Activated T-helper 1 cell treated with anti-CD3 and anti-CD28 coated beads, Interleukin-12 subunit alpha, Interleukin-12 subunit beta, Interleukin-2, Interleukin-4 antibody, amounts not matched to agents 30 ng/mL and 10 ng/mL and 1 ng/mL, durations not matched to agents 14 hours and 24 hours and 36 hours (primary cell): Measurements from ENCODE around the gene PBX3. TPM values are rescaled to one million over a fixed set of nuclear protein-coding genes. Genes with fewer than 3 reads are reported as not detected.

ENCODE experiments used
- DNase-seq: peaks from one replicate; pipeline ENCODE4 v3.0.0; 2021; ENCODE audit warnings: low spot score
- H3K27ac Mint-ChIP-seq: one replicate; pipeline ENCODE4 v1.8.0; 2021; ENCODE audit warnings: mild to moderate bottlenecking, mixed read lengths
- H3K27me3 Mint-ChIP-seq: one replicate; pipeline ENCODE4 v1.8.0; 2022; ENCODE audit warnings: mild to moderate bottlenecking, moderate library complexity, mixed read lengths; ENCODE audit not compliant: insufficient read depth
- H3K36me3 Mint-ChIP-seq: one replicate; pipeline ENCODE4 v1.8.0; 2021; ENCODE audit warnings: low read depth, mixed read lengths
- H3K4me1 Mint-ChIP-seq: one replicate; pipeline ENCODE4 v1.8.0; 2021; ENCODE audit warnings: low read depth, mixed read lengths
- H3K4me3 Mint-ChIP-seq: one replicate; pipeline ENCODE4 v1.8.0; 2021; ENCODE audit warnings: mild to moderate bottlenecking, moderate library complexity, mixed read lengths
- H3K9me3 Mint-ChIP-seq: one replicate; pipeline ENCODE4 v1.8.0; 2021; ENCODE audit warnings: mixed read lengths
- intact Hi-C: fragments of 100-400 bp; cut with micrococcal nuclease; formaldehyde crosslinking; loops from one replicate; pipeline ENCODE4 v1.15.1; 2024
- total RNA-seq: library from RNA; stranded (reverse); gene quantifications from 2 replicates; pipeline ENCODE4 v1.2.3, GENCODE V29; 2022

The PBX3 gene
- 24.2 and 30.1 TPM in 2 replicates for total RNA-seq

DNA sequence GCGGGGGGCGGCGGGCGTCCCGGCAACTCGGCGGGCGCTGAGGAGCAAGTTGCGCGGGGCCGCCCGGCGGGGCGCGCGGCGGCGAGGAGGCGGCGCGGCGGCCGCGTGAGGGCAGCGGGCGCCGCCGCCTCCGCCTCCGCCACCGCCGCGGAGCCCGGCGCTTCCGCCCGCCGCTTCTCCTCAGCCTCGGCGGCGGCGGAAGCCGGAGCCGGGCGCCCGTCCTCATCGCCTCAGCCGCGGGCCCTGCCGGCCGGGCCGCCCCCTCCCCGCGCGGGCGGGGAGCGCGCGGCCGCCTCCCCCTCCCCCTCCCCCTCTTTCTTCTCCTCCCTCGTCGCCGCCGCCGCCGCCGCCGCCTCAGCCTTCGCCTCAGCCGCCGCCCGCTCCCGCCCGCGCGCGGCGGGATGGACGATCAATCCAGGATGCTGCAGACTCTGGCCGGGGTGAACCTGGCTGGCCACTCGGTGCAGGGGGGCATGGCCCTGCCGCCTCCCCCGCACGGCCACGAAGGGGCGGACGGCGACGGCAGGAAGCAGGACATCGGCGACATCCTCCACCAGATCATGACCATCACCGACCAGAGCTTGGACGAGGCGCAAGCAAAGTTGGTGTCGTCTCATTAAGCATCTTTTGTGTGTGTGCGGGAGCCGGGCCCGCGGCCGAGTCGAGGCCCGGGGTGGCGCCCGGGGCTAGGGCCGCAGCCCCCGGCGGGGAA lies at the start of gene PBX3:
Gene PBX3 (plus strand): TSS at position 321 of the 712 bp plus-strand sequence.
- H3K4me3 Mint-ChIP-seq = peak within 1 kb of the TSS; percentile 90
- H3K4me1 Mint-ChIP-seq = peaks cover 39% of the 10 kb centered on the region
- peaks cover 14% of the 10 kb centered on the region for H3K36me3 Mint-ChIP-seq
- no peaks in the 10 kb centered on the region for H3K9me3 Mint-ChIP-seq
- intact Hi-C loops = loop anchor here (5.0 kb wide), 4 partner anchors 190 to 975 kb away; partner anchors contain the start of genes GAPVD1, NR6A1 and SCAI
- DNase-seq = peak; percentile 28
- peaks cover 23% of the 10 kb centered on the region for H3K27me3 Mint-ChIP-seq
- peak within 1 kb of the TSS; percentile 91 for H3K27ac Mint-ChIP-seq

GRCh38 chr9:125699870-125700269 lies 47.3 kb upstream of the PBX3 start:
- intact Hi-C loops = loop anchor here (2.0 kb wide), 1 partner anchor 37 kb away; no protein-coding TSS in a partner anchor
- Mint-ChIP-seq H3K9me3 (no peaks in the 10 kb centered on the region), H3K27ac (no peak overlapping the region), H3K4me3 (no peak overlapping the region), H3K36me3 (peaks cover 8% of the 10 kb centered on the region), H3K4me1 (peaks cover 47% of the 10 kb centered on the region), H3K27me3 (no peaks in the 10 kb centered on the region)
- DNase-seq = no peak

DNA sequence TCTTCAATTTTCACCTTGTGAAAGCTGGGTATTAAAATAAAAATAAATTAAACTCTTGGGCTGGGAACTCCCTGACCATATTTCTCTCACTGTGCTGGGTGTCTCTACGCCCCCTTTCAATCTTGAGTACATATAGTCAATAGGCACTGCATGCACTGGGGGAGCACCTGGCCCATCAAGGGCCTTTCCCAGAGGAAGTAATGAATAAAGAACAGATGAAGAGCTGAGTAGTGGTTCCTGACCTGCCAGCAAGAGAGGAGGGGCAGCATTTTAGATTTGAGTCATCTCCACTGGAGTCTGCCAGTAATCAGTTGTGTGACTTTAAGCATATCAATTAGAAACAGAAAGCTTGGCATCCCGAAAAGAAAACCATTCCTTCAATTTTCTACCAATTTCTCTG lies 46.4 kb upstream of the PBX3 start:
- Mint-ChIP-seq H3K27ac (peak overlapping the region; percentile 53), H3K4me3 (no peak overlapping the region)

DNA sequence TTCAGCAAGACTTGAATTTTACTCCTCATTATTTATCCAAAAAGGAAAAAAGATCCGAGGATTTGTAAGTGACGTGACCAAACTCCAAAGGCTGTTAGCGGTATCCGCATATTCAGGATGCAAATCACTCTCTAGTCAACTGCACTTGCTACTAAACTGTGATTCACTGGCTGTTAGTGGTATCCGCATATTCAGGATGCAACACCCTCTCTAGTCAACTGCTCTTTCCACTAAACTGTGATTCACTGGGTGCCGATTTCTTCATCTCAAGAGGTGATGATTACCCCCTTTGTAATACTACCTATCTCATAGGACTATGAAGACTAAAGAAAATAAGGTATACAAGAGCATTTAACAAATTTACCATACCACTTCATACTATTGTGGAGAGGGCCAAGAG lies 45.8 kb upstream of the PBX3 start:
- no peak overlapping the region for H3K27ac Mint-ChIP-seq
- no peaks in the 10 kb centered on the region for H3K27me3 Mint-ChIP-seq
- no peak overlapping the region for H3K4me3 Mint-ChIP-seq
- H3K4me1 Mint-ChIP-seq = peaks cover 62% of the 10 kb centered on the region
- peaks cover 13% of the 10 kb centered on the region for H3K36me3 Mint-ChIP-seq
- intact Hi-C loops = loop anchor here (1.0 to 2.0 kb wide), 2 partner anchors 39 to 69 kb away; no protein-coding TSS in a partner anchor
- no peak for DNase-seq
- no peaks in the 10 kb centered on the region for H3K9me3 Mint-ChIP-seq

More for the DNA sequence above, 46.4 kb upstream of the PBX3 start:
- H3K36me3 Mint-ChIP-seq = peaks cover 13% of the 10 kb centered on the region
- DNase-seq = no peak
- intact Hi-C loops = loop anchor here (1.0 to 2.0 kb wide), 2 partner anchors 38 to 68 kb away; no protein-coding TSS in a partner anchor
- no peaks in the 10 kb centered on the region for H3K27me3 Mint-ChIP-seq
- H3K4me1 Mint-ChIP-seq = peaks cover 56% of the 10 kb centered on the region
- no peaks in the 10 kb centered on the region for H3K9me3 Mint-ChIP-seq

GRCh38 chr9:125703662-125704061 lies 43.5 kb upstream of the PBX3 start:
- Mint-ChIP-seq H3K4me1 (peaks cover 54% of the 10 kb centered on the region), H3K36me3 (peaks cover 13% of the 10 kb centered on the region)

GRCh38 chr9:125705893-125706292 lies 41.3 kb upstream of the PBX3 start:
- no peaks in the 10 kb centered on the region for H3K27me3 Mint-ChIP-seq
- no peak for DNase-seq
- peaks cover 11% of the 10 kb centered on the region for H3K36me3 Mint-ChIP-seq
- H3K4me1 Mint-ChIP-seq = peaks cover 43% of the 10 kb centered on the region
- intact Hi-C loops = loop anchor here (1.0 to 2.0 kb wide), 2 partner anchors 147 to 185 kb away; no protein-coding TSS in a partner anchor
- H3K4me3 Mint-ChIP-seq = peak overlapping the region; percentile 79
- H3K27ac Mint-ChIP-seq = no peak overlapping the region
- no peaks in the 10 kb centered on the region for H3K9me3 Mint-ChIP-seq

More at GRCh38 chr9:125703662-125704061, 43.5 kb upstream of the PBX3 start:
- intact Hi-C loops = no loop called here
- Mint-ChIP-seq H3K4me3 (no peak overlapping the region), H3K27ac (no peak overlapping the region), H3K27me3 (no peaks in the 10 kb centered on the region), H3K9me3 (no peaks in the 10 kb centered on the region)
- no peak for DNase-seq

- Mint-ChIP-seq H3K4me3 (peak within 1 kb of the TSS; percentile 79), H3K27me3 (no peaks in the 10 kb centered on the region), H3K4me1 (peaks cover 34% of the 10 kb centered on the region), H3K9me3 (no peaks in the 10 kb centered on the region), H3K36me3 (peaks cover 11% of the 10 kb centered on the region), H3K27ac (peak within 1 kb of the TSS; percentile 77)
- intact Hi-C loops = loop anchor here (1.0 to 2.0 kb wide), 5 partner anchors 39 to 186 kb away; no protein-coding TSS in a partner anchor
- DNase-seq = peak; percentile 93
Observed at GRCh38 chr9:125706651-125707471, 40.3 kb upstream of the PBX3 start, which contains the start of gene MAPKAP1. Gene MAPKAP1, minus strand, starts transcription at chr9:125707208. Its CDS starts 34,634 bp downstream, at chr9:125672574.

GRCh38 chr9:125707472-125707804 lies 39.7 kb upstream of the PBX3 start:
- peak overlapping the region; percentile 79 for H3K4me3 Mint-ChIP-seq
- no peaks in the 10 kb centered on the region for H3K27me3 Mint-ChIP-seq
- H3K36me3 Mint-ChIP-seq = peaks cover 11% of the 10 kb centered on the region
- H3K9me3 Mint-ChIP-seq = no peaks in the 10 kb centered on the region
- DNase-seq = no peak
- H3K27ac Mint-ChIP-seq = peak overlapping the region; percentile 77
- intact Hi-C loops = loop anchor here (1.0 to 2.0 kb wide), 4 partner anchors 39 to 149 kb away; no protein-coding TSS in a partner anchor
- H3K4me1 Mint-ChIP-seq = peaks cover 33% of the 10 kb centered on the region

- H3K36me3 Mint-ChIP-seq = no peaks in the 10 kb centered on the region
- H3K4me1 Mint-ChIP-seq = no peaks in the 10 kb centered on the region
- no peak overlapping the region for H3K4me3 Mint-ChIP-seq
- H3K9me3 Mint-ChIP-seq = no peaks in the 10 kb centered on the region
- DNase-seq = no peak
- peaks cover 5% of the 10 kb centered on the region for H3K27me3 Mint-ChIP-seq
- intact Hi-C loops = no loop called here
- no peak overlapping the region for H3K27ac Mint-ChIP-seq
Observed at GRCh38 chr9:125726456-125727132, 20.6 kb upstream of the PBX3 start.

GRCh38 chr9:125730168-125730567 lies 17.0 kb upstream of the PBX3 start:
- Mint-ChIP-seq H3K9me3 (no peaks in the 10 kb centered on the region), H3K27me3 (peaks cover 14% of the 10 kb centered on the region), H3K36me3 (no peaks in the 10 kb centered on the region), H3K4me3 (no peak overlapping the region), H3K27ac (no peak overlapping the region), H3K4me1 (no peaks in the 10 kb centered on the region)
- intact Hi-C loops = no loop called here
- DNase-seq = no peak

DNA sequence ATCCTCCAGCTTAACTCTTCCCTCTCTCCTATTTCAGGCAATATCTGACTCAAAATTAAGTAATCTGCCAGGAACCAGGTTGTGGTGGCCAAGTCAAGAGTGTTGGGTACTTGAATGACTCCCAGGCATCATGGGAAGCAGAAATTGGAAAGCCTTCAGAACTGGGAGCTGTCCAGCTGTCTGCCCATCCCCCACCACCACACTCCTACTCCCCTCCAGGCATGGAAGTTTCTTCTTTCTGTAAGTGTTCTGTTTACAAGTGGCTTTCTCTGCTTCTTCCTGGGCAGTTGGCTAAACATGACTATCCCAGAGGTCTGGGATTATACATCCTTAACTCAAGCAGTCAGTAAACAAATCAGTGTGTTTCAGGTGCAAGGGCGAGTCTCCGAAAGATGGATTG lies 14.6 kb upstream of the PBX3 start:
- Mint-ChIP-seq H3K4me3 (no peak overlapping the region), H3K4me1 (no peaks in the 10 kb centered on the region), H3K27ac (no peak overlapping the region), H3K36me3 (no peaks in the 10 kb centered on the region), H3K9me3 (no peaks in the 10 kb centered on the region), H3K27me3 (peaks cover 15% of the 10 kb centered on the region)
- no peak for DNase-seq
- intact Hi-C loops = no loop called here

DNA sequence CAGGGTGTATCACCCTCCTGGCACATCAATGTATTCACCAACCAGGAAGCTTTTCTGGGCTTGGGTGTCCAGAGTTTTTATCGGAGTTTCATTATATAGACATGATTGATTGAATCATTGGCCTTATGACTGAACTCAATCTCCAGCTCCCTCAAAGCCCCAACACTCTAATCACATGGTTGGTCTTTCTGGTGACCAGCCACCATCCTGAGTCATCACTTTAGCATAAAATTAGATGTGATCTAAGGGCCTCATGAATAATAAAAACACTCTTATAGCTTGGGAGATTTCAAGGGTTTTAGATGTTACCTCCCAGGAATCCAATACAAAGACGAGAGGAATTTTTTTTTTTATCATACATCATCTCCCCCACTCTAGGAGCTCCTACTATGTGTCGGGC lies 7.7 kb upstream of the PBX3 start:
- Mint-ChIP-seq H3K36me3 (no peaks in the 10 kb centered on the region), H3K4me1 (no peaks in the 10 kb centered on the region), H3K27me3 (peaks cover 20% of the 10 kb centered on the region), H3K27ac (no peak overlapping the region), H3K4me3 (no peak overlapping the region), H3K9me3 (no peaks in the 10 kb centered on the region)
- intact Hi-C loops = no loop called here
- DNase-seq = no peak
